Suprapubic skin (tissue), 4 donors: Measurements from ENCODE around the gene RERE.

Experiments used
- EP300 ChIP-seq: sonication (generic); formaldehyde crosslinking; IDR thresholded peaks from one replicate; pipeline ENCODE4 v1.6.1; 2017; ENCODE audit warnings: antibody characterized with exemption
- POLR2A ChIP-seq, 2 donors: fragments of 450-650 bp; IDR thresholded peaks; one replicate each; pipeline ENCODE4 v1.6.1; 2017; ENCODE audit warnings: antibody characterized with exemption in 2 of 2, mild to moderate bottlenecking in 2 of 2, moderate library complexity in 2 of 2
- POLR2AphosphoS5 ChIP-seq, 3 donors: sonication (generic); formaldehyde crosslinking; IDR thresholded peaks; one replicate each; pipeline ENCODE4 v1.6.1; 2017; ENCODE audit warnings: antibody characterized with exemption in 3 of 3
- TF ChIP-seq, protein P1 (sequence below), 2 donors: fragments of 200-600 bp in 1 of 2; fragments of 450-650 bp in 1 of 2; sonication (generic) in 1 of 2; IDR thresholded peaks; one replicate each; pipeline ENCODE4 v1.5.1; 2016 to 2019; ENCODE audit warnings: antibody characterized with exemption in 2 of 2, mild to moderate bottlenecking in 1 of 2, moderate library complexity in 1 of 2

GRCh38 chr1:8352471-8352845 is 465.0 kb downstream of the RERE start:
- TF ChIP-seq, protein P1, sequence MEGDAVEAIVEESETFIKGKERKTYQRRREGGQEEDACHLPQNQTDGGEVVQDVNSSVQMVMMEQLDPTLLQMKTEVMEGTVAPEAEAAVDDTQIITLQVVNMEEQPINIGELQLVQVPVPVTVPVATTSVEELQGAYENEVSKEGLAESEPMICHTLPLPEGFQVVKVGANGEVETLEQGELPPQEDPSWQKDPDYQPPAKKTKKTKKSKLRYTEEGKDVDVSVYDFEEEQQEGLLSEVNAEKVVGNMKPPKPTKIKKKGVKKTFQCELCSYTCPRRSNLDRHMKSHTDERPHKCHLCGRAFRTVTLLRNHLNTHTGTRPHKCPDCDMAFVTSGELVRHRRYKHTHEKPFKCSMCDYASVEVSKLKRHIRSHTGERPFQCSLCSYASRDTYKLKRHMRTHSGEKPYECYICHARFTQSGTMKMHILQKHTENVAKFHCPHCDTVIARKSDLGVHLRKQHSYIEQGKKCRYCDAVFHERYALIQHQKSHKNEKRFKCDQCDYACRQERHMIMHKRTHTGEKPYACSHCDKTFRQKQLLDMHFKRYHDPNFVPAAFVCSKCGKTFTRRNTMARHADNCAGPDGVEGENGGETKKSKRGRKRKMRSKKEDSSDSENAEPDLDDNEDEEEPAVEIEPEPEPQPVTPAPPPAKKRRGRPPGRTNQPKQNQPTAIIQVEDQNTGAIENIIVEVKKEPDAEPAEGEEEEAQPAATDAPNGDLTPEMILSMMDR (IDR thresholded peaks at IDR 0.05): no peak
- TF ChIP-seq EP300 (no peak), POLR2A (IDR thresholded peaks at IDR 0.05) (no peak), POLR2AphosphoS5 (IDR thresholded peaks at IDR 0.05) (no peak)
